ENCODE data around the gene RNF114. TPM values are rescaled to one million over a fixed set of nuclear protein-coding genes. Genes with fewer than 3 reads are reported as not detected.
"Not testable (repeated sequence)": the region's sequence is repeated elsewhere in the genome, so short reads cannot be mapped to it uniquely, and the experiment has no call there.

RNF114 gene
- polyA plus RNA-seq, 1 donor from 2014 or later: 109 TPM

DNA sequence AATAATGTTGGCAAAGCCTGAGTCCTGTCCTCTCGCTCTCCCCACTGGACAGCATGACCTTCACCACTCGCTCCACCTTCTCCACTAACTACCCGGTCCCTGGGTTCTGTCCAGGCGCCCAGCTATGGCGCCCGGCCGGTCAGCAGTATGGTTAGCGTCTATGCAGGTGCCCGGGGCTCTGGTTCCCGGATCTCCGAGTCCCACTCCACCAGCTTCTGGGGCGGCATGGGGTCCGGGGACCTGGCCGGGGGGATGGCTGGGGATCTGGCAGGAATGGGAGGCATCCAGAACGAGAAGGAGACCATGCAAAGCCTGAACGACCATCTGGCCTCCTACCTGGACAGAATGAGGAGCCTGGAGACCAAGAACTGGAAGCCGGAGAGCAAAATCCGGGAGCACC lies 20.5 kb downstream of the RNF114 start:
- H3K79me2 ChIP-seq (replicated peaks; ENCODE audit: insufficient read depth, low read length): no peaks in the 10 kb centered on the region
- no peak overlapping the region for H3K9ac ChIP-seq (ENCODE audit: low read length)
- no peaks in the 10 kb centered on the region for H3K27me3 ChIP-seq (ENCODE audit: insufficient read depth, low read depth, low read length)
- no peaks in the 10 kb centered on the region for H3K9me2 ChIP-seq (ENCODE audit: insufficient read depth, low read length)
- H3K9me3 ChIP-seq (ENCODE audit: low read length): no peaks in the 10 kb centered on the region
- no peak overlapping the region for H3K4me2 ChIP-seq (ENCODE audit: low read length)
- no peaks in the 10 kb centered on the region for H4K20me1 ChIP-seq (ENCODE audit: insufficient read depth)
- no peak overlapping the region for H2AFZ ChIP-seq (ENCODE audit: low read depth, low read length)
- no peak overlapping the region for H3K27ac ChIP-seq (ENCODE audit: low read length)
- peaks cover 5% of the 10 kb centered on the region for H3K36me3 ChIP-seq (ENCODE audit: insufficient read depth, low read length)
- no peak overlapping the region for H3K4me3 ChIP-seq (ENCODE audit: low read length)
- no peak for TF ChIP-seq MXI1 (conservative IDR thresholded peaks at IDR 0.05; ENCODE audit: poor library complexity, severe bottlenecking)
- TF ChIP-seq EZH2 (IDR thresholded peaks at IDR 0.05; ENCODE audit: borderline replicate concordance, insufficient read depth, low read length, poor library complexity, severe bottlenecking): no peak
- TF ChIP-seq, protein P1, sequence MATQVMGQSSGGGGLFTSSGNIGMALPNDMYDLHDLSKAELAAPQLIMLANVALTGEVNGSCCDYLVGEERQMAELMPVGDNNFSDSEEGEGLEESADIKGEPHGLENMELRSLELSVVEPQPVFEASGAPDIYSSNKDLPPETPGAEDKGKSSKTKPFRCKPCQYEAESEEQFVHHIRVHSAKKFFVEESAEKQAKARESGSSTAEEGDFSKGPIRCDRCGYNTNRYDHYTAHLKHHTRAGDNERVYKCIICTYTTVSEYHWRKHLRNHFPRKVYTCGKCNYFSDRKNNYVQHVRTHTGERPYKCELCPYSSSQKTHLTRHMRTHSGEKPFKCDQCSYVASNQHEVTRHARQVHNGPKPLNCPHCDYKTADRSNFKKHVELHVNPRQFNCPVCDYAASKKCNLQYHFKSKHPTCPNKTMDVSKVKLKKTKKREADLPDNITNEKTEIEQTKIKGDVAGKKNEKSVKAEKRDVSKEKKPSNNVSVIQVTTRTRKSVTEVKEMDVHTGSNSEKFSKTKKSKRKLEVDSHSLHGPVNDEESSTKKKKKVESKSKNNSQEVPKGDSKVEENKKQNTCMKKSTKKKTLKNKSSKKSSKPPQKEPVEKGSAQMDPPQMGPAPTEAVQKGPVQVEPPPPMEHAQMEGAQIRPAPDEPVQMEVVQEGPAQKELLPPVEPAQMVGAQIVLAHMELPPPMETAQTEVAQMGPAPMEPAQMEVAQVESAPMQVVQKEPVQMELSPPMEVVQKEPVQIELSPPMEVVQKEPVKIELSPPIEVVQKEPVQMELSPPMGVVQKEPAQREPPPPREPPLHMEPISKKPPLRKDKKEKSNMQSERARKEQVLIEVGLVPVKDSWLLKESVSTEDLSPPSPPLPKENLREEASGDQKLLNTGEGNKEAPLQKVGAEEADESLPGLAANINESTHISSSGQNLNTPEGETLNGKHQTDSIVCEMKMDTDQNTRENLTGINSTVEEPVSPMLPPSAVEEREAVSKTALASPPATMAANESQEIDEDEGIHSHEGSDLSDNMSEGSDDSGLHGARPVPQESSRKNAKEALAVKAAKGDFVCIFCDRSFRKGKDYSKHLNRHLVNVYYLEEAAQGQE (IDR thresholded peaks at IDR 0.05; ENCODE audit: borderline replicate concordance): no peak
- TF ChIP-seq RAD21 (conservative IDR thresholded peaks at IDR 0.05): no peak
- TF ChIP-seq, protein P2, sequence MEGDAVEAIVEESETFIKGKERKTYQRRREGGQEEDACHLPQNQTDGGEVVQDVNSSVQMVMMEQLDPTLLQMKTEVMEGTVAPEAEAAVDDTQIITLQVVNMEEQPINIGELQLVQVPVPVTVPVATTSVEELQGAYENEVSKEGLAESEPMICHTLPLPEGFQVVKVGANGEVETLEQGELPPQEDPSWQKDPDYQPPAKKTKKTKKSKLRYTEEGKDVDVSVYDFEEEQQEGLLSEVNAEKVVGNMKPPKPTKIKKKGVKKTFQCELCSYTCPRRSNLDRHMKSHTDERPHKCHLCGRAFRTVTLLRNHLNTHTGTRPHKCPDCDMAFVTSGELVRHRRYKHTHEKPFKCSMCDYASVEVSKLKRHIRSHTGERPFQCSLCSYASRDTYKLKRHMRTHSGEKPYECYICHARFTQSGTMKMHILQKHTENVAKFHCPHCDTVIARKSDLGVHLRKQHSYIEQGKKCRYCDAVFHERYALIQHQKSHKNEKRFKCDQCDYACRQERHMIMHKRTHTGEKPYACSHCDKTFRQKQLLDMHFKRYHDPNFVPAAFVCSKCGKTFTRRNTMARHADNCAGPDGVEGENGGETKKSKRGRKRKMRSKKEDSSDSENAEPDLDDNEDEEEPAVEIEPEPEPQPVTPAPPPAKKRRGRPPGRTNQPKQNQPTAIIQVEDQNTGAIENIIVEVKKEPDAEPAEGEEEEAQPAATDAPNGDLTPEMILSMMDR (IDR thresholded peaks at IDR 0.05; ENCODE audit: poor library complexity, severe bottlenecking): no peak
- TF ChIP-seq POLR2AphosphoS5 (IDR thresholded peaks at IDR 0.05): no peak
- TF ChIP-seq SMC3 (conservative IDR thresholded peaks at IDR 0.05; ENCODE audit: poor library complexity): no peak
- TF ChIP-seq EP300 (conservative IDR thresholded peaks at IDR 0.05; ENCODE audit: poor library complexity, severe bottlenecking): no peak
- no peak for TF ChIP-seq TAF1 (IDR thresholded peaks at IDR 0.05; ENCODE audit: low read depth)
- no peaks in the 10 kb centered on the region for H3F3A ChIP-seq (ENCODE audit: insufficient read depth, low read length, poor library complexity, severe bottlenecking)

DNA sequence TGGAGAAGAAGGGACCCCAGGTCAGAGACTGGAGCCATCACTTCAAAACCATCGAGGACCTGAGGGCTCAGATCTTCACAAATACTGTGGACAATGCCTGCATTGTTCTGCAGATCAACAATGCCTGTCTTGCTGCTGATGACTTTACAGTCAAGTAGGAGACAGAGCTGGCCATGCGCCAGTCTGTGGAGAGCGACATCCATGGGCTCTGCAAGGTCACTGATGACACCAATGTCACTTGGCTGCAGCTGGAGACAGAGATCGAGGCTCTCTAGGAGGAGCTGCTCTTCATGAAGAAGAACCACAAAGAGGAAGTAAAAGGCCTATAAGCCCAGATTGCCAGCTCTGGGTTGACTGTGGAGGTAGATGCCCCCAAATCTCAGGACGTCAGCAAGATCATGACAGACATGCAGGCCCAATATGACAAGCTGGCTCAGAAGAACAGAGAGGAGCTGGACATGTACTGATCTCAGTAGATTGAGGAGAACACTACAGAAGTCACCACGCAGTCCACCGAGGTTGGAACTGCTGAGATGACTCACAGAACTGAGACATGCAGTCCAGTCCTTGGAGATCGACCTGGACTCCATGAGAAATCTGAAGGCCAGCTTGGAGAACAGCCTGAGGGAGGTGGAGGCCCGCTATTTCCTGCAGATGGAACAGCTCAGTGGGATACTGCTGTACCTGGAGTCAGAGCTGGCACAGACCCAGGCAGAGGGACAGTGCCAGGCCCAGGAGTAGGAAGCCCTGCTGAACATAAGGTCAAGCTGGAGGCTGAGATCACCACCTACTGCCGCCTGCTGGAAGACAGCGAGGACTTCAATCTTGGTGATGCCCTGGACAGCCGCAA lies 21.1 kb downstream of the RNF114 start:
- H3F3A ChIP-seq (ENCODE audit: insufficient read depth, low read length, poor library complexity, severe bottlenecking); H3K27me3 ChIP-seq (ENCODE audit: insufficient read depth, low read depth, low read length); H2AFZ ChIP-seq (ENCODE audit: low read depth, low read length); H3K9me3 ChIP-seq (ENCODE audit: low read length); H3K4me2 ChIP-seq (ENCODE audit: low read length); H3K36me3 ChIP-seq (ENCODE audit: insufficient read depth, low read length); H3K9ac ChIP-seq (ENCODE audit: low read length); H3K4me3 ChIP-seq (ENCODE audit: low read length); H3K27ac ChIP-seq (ENCODE audit: low read length); H3K79me2 ChIP-seq (replicated peaks; ENCODE audit: insufficient read depth, low read length); H3K9me2 ChIP-seq (ENCODE audit: insufficient read depth, low read length); H4K20me1 ChIP-seq (ENCODE audit: insufficient read depth): not testable (repeated sequence)
